ENCODE measurements around the gene PIGQ.

GRCh38 chr16:609984-610383 is 40.2 kb downstream of the PIGQ start:
- no peak for TF ChIP-seq CTCF (conservative IDR thresholded peaks at IDR 0.05 in 1 of 2, IDR thresholded peaks at IDR 0.05 in 1 of 2; ENCODE audit: extremely low read depth in 1 of 2, insufficient read depth in 1 of 2, low read depth in 1 of 2, low read length in 2 of 2)
- no peak for TF ChIP-seq EZH2 (IDR thresholded peaks at IDR 0.05; ENCODE audit: borderline replicate concordance, low read length)

Data from mammary epithelial cell (primary cell).